K562 (cell line): ENCODE measurements around the gene C6orf47. TPM values are rescaled to one million over a fixed set of nuclear protein-coding genes. Genes with fewer than 3 reads are reported as not detected.

Experiments used
- BRD4 ChIP-seq: fragments of 200-600 bp; sonication (generic); IDR thresholded peaks from 2 replicates; pipeline ENCODE4 v1.6.1; 2017; ENCODE audit warnings: inconsistent platforms
- CEBPB ChIP-seq: fragments of 450-650 bp; IDR thresholded peaks from 2 replicates; pipeline ENCODE4 v1.6.1; 2016; ENCODE audit warnings: missing genetic modification characterization, missing compliant biosample characterization
- CTCF ChIP-seq, 3 experiments: IDR thresholded peaks in 2 of 3; conservative IDR thresholded peaks in 1 of 3; 2 replicates each; pipeline ENCODE4 v1.5.1; 2011 to 2012; ENCODE audit warnings: low read length in 3 of 3, mild to moderate bottlenecking in 3 of 3, control low read depth in 2 of 3, improper control_type of control experiment in 1 of 3, inconsistent platforms in 1 of 3, low read depth in 1 of 3, mixed read lengths in 1 of 3, moderate library complexity in 1 of 3; ENCODE audit not compliant: insufficient read depth in 2 of 3
- CTCFL ChIP-seq: IDR thresholded peaks from 2 replicates; pipeline ENCODE4 v1.6.1; 2011; ENCODE audit warnings: borderline replicate concordance, low read depth, mild to moderate bottlenecking, moderate library complexity, low read length; ENCODE audit not compliant: insufficient read depth, poor library complexity, severe bottlenecking
- E2F1 ChIP-seq: sonication (generic); formaldehyde crosslinking; IDR thresholded peaks from 2 replicates; pipeline ENCODE4 v1.8.1; 2023; ENCODE audit warnings: mild to moderate bottlenecking, missing genetic modification reagents, moderate library complexity
- FOXP1 ChIP-seq: sonication (generic); formaldehyde crosslinking; IDR thresholded peaks from 2 replicates; pipeline ENCODE4 v1.8.0; 2022; ENCODE audit warnings: mild to moderate bottlenecking, missing genetic modification reagents
- NFYB ChIP-seq: IDR thresholded peaks from 2 replicates; pipeline ENCODE4 v1.6.1; 2011; ENCODE audit warnings: mild to moderate bottlenecking, moderate library complexity; ENCODE audit not compliant: insufficient read length; ENCODE audit errors: extremely low read depth
- NR2C2 ChIP-seq, 2 experiments: fragments of 200-800 bp in 1 of 2; sonication (Bioruptor generic) in 1 of 2; sonication (generic) in 1 of 2; formaldehyde crosslinking in 1 of 2; IDR thresholded peaks; 2 replicates each; pipeline versions ENCODE4 v1.6.1 to v1.8.0; 2016 to 2022; ENCODE audit warnings: mild to moderate bottlenecking in 1 of 2, missing compliant biosample characterization in 1 of 2, missing genetic modification characterization in 1 of 2, missing genetic modification reagents in 1 of 2
- RBM25 ChIP-seq: fragments of 200-400 bp; formaldehyde crosslinking; IDR thresholded peaks from 2 replicates; pipeline ENCODE4 v1.6.1; 2018; ENCODE audit warnings: low read length, low read depth, moderate library complexity; ENCODE audit not compliant: severe bottlenecking
- SETDB1 ChIP-seq: IDR thresholded peaks from one replicate; pipeline ENCODE4 v1.6.1; 2012; ENCODE audit warnings: low read length, control low read depth, inconsistent platforms
- SOX6 ChIP-seq: fragments of 450-650 bp; IDR thresholded peaks from 2 replicates; pipeline ENCODE4 v1.6.1; 2014; ENCODE audit warnings: mild to moderate bottlenecking
- TARDBP ChIP-seq: fragments of 450-650 bp; IDR thresholded peaks from 2 replicates; pipeline ENCODE4 v1.6.1; 2016
- ZC3H8 ChIP-seq: fragments of 450-650 bp; IDR thresholded peaks from 2 replicates; pipeline ENCODE4 v1.6.1; 2017
- ZNF12 ChIP-seq: sonication (generic); formaldehyde crosslinking; IDR thresholded peaks from 2 replicates; pipeline ENCODE4 v1.4.0; 2020; ENCODE audit warnings: mild to moderate bottlenecking, missing genetic modification reagents
- ZNF134 ChIP-seq: fragments of 250-450 bp; sonication (Bioruptor Pico); conservative IDR thresholded peaks from 2 replicates; pipeline ENCODE4 v1.4.0; 2020
- ZNF232 ChIP-seq: sonication (generic); formaldehyde crosslinking; IDR thresholded peaks from 2 replicates; pipeline ENCODE4 v1.8.0; 2022; ENCODE audit warnings: mild to moderate bottlenecking, missing genetic modification reagents
- ZNF277 ChIP-seq: fragments of 250-450 bp; sonication (Bioruptor Pico); IDR thresholded peaks from 2 replicates; pipeline ENCODE4 v1.8.0; 2022; ENCODE audit warnings: inconsistent platforms, mild to moderate bottlenecking, moderate library complexity, borderline replicate concordance
- polyA plus RNA-seq, 8 experiments: library from polyadenylated mRNA; depleted of rRNA in 4 of 8; stranded (reverse) in 5 of 8; unstranded in 3 of 8; fragments of >200 nt; fragmentation: Nextera tagmentation in 2 of 8; fragmentation: Illumina TruSeq in 1 of 8; extraction: Ambion mirVana in 2 of 8; extraction: Trizol in 1 of 8; gene quantifications; 2 replicates each; pipeline versions ENCODE4 v1.2.1 to v1.2.3, GENCODE V29; 2011 to 2014; ENCODE audit warnings: inconsistent platforms in 1 of 8, missing spikeins in 1 of 8
- total RNA-seq, 7 experiments: library from RNA; depleted of rRNA in 6 of 7; stranded (reverse); fragments of >200 nt in 6 of 7; fragmentation: Illumina TruSeq in 2 of 7; extraction: Trizol in 2 of 7; gene quantifications; 2 replicates each; pipeline versions ENCODE4 v1.2.1 to v1.2.3, GENCODE V29; 2011 to 2021; ENCODE audit warnings: low replicate concordance in 1 of 7
- TF ChIP-seq, protein P1 (sequence below): fragments of 450-650 bp; IDR thresholded peaks from 2 replicates; pipeline ENCODE4 v1.7.1; 2018; ENCODE audit warnings: mild to moderate bottlenecking, low read depth; ENCODE audit not compliant: partially characterized antibody

C6orf47 gene
- total and polyA plus RNA-seq, 9 of the 15 experiments (the other 6 are each of a cell fraction or from before 2014, with no cell fraction given), result 0.14 to 43.8 (median 27.0) TPM

DNA sequence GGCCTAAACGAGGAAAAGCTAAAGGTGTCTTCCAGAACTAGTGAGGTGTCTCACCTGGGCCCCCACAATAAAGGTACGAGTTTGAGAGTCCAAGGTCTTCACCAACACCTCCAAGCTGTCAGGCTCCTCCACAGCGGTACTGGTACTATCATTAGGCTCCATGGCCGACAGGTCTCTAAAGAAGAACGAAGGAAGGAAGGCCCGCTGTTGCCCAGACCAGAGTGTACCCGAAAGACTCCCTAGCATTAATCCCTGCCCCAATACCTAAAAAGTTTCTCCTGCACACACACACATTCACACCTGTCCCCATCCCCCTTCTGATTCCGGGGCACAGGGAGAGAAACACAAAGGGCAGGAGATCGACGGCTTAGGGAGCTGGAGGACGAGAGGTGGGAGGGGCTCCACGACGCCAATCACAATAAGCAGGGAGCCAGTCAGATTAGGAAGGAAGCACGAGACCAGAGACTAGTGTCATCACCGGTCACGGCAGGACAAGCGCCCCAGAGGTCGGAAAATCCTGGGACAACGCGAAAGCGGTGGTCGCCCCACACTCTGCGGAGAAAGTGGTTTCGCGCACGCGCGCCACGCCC is 8.9 kb downstream of the C6orf47 start (continued):
- TF ChIP-seq NR2C2 (CRISPR knock-in tag; IDR thresholded peaks at IDR 0.05), result peak; percentile 35
- no peak for TF ChIP-seq NR2C2 (tag; IDR thresholded peaks at IDR 0.05)
- no peak for TF ChIP-seq ZNF134 (CRISPR knock-in tag)
- no peak; a peak in 1 of 6 replicates for TF ChIP-seq CTCF (IDR thresholded peaks at IDR 0.05 in 2 of 3, conservative IDR thresholded peaks at IDR 0.05 in 1 of 3; ENCODE audit: insufficient read depth in 2 of 3, low read depth in 1 of 3, low read length in 3 of 3)
- peak; percentile 73 for TF ChIP-seq SOX6
- no peak for TF ChIP-seq FOXP1 (CRISPR knock-in tag)
- no peak for TF ChIP-seq ZNF232 (CRISPR knock-in tag)
- 0 out of 2 replicates have a peak, but pooled peaks have one; percentile 1 for TF ChIP-seq BRD4
- TF ChIP-seq ZC3H8, result no peak
- TF ChIP-seq, protein P1, sequence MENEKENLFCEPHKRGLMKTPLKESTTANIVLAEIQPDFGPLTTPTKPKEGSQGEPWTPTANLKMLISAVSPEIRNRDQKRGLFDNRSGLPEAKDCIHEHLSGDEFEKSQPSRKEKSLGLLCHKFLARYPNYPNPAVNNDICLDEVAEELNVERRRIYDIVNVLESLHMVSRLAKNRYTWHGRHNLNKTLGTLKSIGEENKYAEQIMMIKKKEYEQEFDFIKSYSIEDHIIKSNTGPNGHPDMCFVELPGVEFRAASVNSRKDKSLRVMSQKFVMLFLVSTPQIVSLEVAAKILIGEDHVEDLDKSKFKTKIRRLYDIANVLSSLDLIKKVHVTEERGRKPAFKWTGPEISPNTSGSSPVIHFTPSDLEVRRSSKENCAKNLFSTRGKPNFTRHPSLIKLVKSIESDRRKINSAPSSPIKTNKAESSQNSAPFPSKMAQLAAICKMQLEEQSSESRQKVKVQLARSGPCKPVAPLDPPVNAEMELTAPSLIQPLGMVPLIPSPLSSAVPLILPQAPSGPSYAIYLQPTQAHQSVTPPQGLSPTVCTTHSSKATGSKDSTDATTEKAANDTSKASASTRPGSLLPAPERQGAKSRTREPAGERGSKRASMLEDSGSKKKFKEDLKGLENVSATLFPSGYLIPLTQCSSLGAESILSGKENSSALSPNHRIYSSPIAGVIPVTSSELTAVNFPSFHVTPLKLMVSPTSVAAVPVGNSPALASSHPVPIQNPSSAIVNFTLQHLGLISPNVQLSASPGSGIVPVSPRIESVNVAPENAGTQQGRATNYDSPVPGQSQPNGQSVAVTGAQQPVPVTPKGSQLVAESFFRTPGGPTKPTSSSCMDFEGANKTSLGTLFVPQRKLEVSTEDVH, result no peak
- TF ChIP-seq CTCFL, result no peak
- TF ChIP-seq NFYB, result peak; percentile 63
- no peak for TF ChIP-seq RBM25
- no peak for TF ChIP-seq SETDB1
- no peak for TF ChIP-seq TARDBP
- TF ChIP-seq CEBPB, result no peak
- TF ChIP-seq E2F1 (CRISPR knock-in tag), result peak; percentile 65; the same call in 1 of the 2 replicates
- TF ChIP-seq ZNF277, result no peak
- TF ChIP-seq ZNF12, result no peak
